ENCODE results near the gene EXOC6. TPM values are rescaled to one million over a fixed set of nuclear protein-coding genes. Genes with fewer than 3 reads are reported as not detected.

Gene EXOC6
- total RNA-seq, 2 experiments from 2014 or later: 8.8 to 9.5 TPM

GRCh38 chr10:93081834-93082233, 233.5 kb downstream of the EXOC6 start:
- H3K4me1 Mint-ChIP-seq (ENCODE audit: low read depth): peaks cover 2% of the 10 kb centered on the region
- no peak overlapping the region for H3K27ac Mint-ChIP-seq
- TF ChIP-seq CTCF (IDR thresholded peaks at IDR 0.05): no peak
- H3K9me3 Mint-ChIP-seq: no peaks in the 10 kb centered on the region
- ATAC-seq: no peak
- intact Hi-C loops (cut with micrococcal nuclease): loop anchor here (2.0 kb wide), 1 partner anchor 207 kb away; no protein-coding TSS in a partner anchor
- H3K27me3 Mint-ChIP-seq: peaks cover 28% of the 10 kb centered on the region
- POLR2A ChIA-PET: no interaction called here
- no peaks in the 10 kb centered on the region for H3K36me3 Mint-ChIP-seq (ENCODE audit: low read depth)
- H3K4me3 Mint-ChIP-seq: no peak overlapping the region
- no peak for DNase-seq
- CTCF ChIA-PET: interaction anchor here (1.3 to 1.4 kb wide), 2 partner anchors 271 to 401 kb away, joined by 3 to 7 read pairs; partner anchors contain the start of gene MYOF

- H3K4me3 Mint-ChIP-seq: no peak overlapping the region
- no peak for TF ChIP-seq CTCF (IDR thresholded peaks at IDR 0.05)
- H3K27ac Mint-ChIP-seq: no peak overlapping the region
- intact Hi-C loops (cut with micrococcal nuclease): no loop called here
- no peak for DNase-seq
- ATAC-seq: no peak
- no peaks in the 10 kb centered on the region for H3K36me3 Mint-ChIP-seq (ENCODE audit: low read depth)
- no peaks in the 10 kb centered on the region for H3K9me3 Mint-ChIP-seq
- POLR2A ChIA-PET: no interaction called here
- CTCF ChIA-PET: no interaction called here
- peaks cover 21% of the 10 kb centered on the region for H3K27me3 Mint-ChIP-seq
- H3K4me1 Mint-ChIP-seq (ENCODE audit: low read depth): peaks cover 2% of the 10 kb centered on the region
Observed at GRCh38 chr10:93083743-93084539, 235.6 kb downstream of the EXOC6 start.

- Mint-ChIP-seq H3K4me1 (ENCODE audit: low read depth) (no peaks in the 10 kb centered on the region), H3K27ac (no peak overlapping the region), H3K36me3 (ENCODE audit: low read depth) (no peaks in the 10 kb centered on the region), H3K4me3 (no peak overlapping the region), H3K9me3 (no peaks in the 10 kb centered on the region), H3K27me3 (peaks cover 15% of the 10 kb centered on the region)
- no peak for ATAC-seq
- ChIA-PET CTCF (no interaction called here), POLR2A (no interaction called here)
- TF ChIP-seq CTCF (IDR thresholded peaks at IDR 0.05): no peak
- no peak for DNase-seq
- intact Hi-C loops (cut with micrococcal nuclease): no loop called here
Observed at GRCh38 chr10:93085272-93085859, 237.0 kb downstream of the EXOC6 start.

- TF ChIP-seq CTCF (IDR thresholded peaks at IDR 0.05): no peak
- no peaks in the 10 kb centered on the region for H3K4me1 Mint-ChIP-seq (ENCODE audit: low read depth)
- H3K27ac Mint-ChIP-seq: no peak overlapping the region
- intact Hi-C loops (cut with micrococcal nuclease): no loop called here
- POLR2A ChIA-PET: no interaction called here
- DNase-seq (no peak), ATAC-seq (no peak)
- no peaks in the 10 kb centered on the region for H3K36me3 Mint-ChIP-seq (ENCODE audit: low read depth)
- CTCF ChIA-PET: no interaction called here
- peaks cover 10% of the 10 kb centered on the region for H3K27me3 Mint-ChIP-seq
- no peak overlapping the region for H3K4me3 Mint-ChIP-seq
- no peaks in the 10 kb centered on the region for H3K9me3 Mint-ChIP-seq
Observed at GRCh38 chr10:93086289-93086688, 238.0 kb downstream of the EXOC6 start.

GRCh38 chr10:93087846-93088245, 239.5 kb downstream of the EXOC6 start:
- H3K36me3 Mint-ChIP-seq (ENCODE audit: low read depth): no peaks in the 10 kb centered on the region
- no peak overlapping the region for H3K4me3 Mint-ChIP-seq
- intact Hi-C loops (cut with micrococcal nuclease): no loop called here
- H3K9me3 Mint-ChIP-seq: no peaks in the 10 kb centered on the region
- H3K27ac Mint-ChIP-seq: no peak overlapping the region
- ATAC-seq: no peak
- TF ChIP-seq CTCF (IDR thresholded peaks at IDR 0.05): no peak
- ChIA-PET POLR2A (no interaction called here), CTCF (interaction anchor here (1.9 kb wide), 1 partner anchor 9 kb away, joined by 4 read pairs; no protein-coding TSS in a partner anchor)
- DNase-seq: no peak
- peaks cover 7% of the 10 kb centered on the region for H3K27me3 Mint-ChIP-seq
- no peaks in the 10 kb centered on the region for H3K4me1 Mint-ChIP-seq (ENCODE audit: low read depth)
